Loucy (cell line): ENCODE results near the gene ACVRL1.

Experiments used
- H2AFZ ChIP-seq: fragments of 200-600 bp; sonication (generic); 2 replicates; pipeline ENCODE4 v1.6.0; 2016; ENCODE audit warnings: antibody characterized with exemption, mild to moderate bottlenecking, low read length, moderate library complexity
- H3F3A ChIP-seq: fragments of 200-600 bp; 2 replicates; pipeline ENCODE4 v1.6.0; 2016; ENCODE audit warnings: antibody characterized with exemption, low read depth, mild to moderate bottlenecking
- H3K27me3 ChIP-seq: fragments of 200-600 bp; sonication (generic); 2 replicates; pipeline ENCODE4 v1.6.1; 2014; ENCODE audit warnings: low read length, mild to moderate bottlenecking; ENCODE audit not compliant: insufficient read depth, poor library complexity, severe bottlenecking
- H3K36me3 ChIP-seq: fragments of 200-600 bp; sonication (generic); 2 replicates; pipeline ENCODE4 v1.6.1; 2016; ENCODE audit warnings: low read length; ENCODE audit not compliant: insufficient read depth
- H3K4me1 ChIP-seq: fragments of 200-600 bp; sonication (generic); 2 replicates; pipeline ENCODE4 v1.5.1; 2014; ENCODE audit warnings: low read length, mild to moderate bottlenecking; ENCODE audit not compliant: insufficient read depth, poor library complexity, severe bottlenecking
- H3K4me2 ChIP-seq: fragments of 200-600 bp; sonication (generic); 2 replicates; pipeline ENCODE4 v1.6.0; 2014; ENCODE audit warnings: antibody characterized with exemption, low read length, low read depth, mild to moderate bottlenecking; ENCODE audit not compliant: poor library complexity, severe bottlenecking
- H3K4me3 ChIP-seq: fragments of 200-600 bp; sonication (generic); 2 replicates; pipeline ENCODE4 v1.5.1; 2014; ENCODE audit warnings: low read length, mild to moderate bottlenecking, mixed read lengths; ENCODE audit not compliant: poor library complexity, severe bottlenecking
- H3K79me2 ChIP-seq: fragments of 200-600 bp; sonication (generic); 2 replicates; pipeline ENCODE4 v1.6.1; 2014; ENCODE audit warnings: low read length; ENCODE audit not compliant: insufficient read depth
- H3K9ac ChIP-seq: fragments of 200-600 bp; sonication (generic); 2 replicates; pipeline ENCODE4 v1.6.0; 2014; ENCODE audit warnings: mild to moderate bottlenecking, low read depth, low read length, moderate library complexity; ENCODE audit not compliant: poor library complexity, severe bottlenecking
- H3K9me2 ChIP-seq: fragments of 200-600 bp; sonication (generic); replicated peaks from 2 replicates; pipeline ENCODE4 v1.6.1; 2016; ENCODE audit warnings: low read depth, low read length, mixed read lengths
- H3K9me3 ChIP-seq: fragments of 200-600 bp; sonication (generic); 2 replicates; pipeline ENCODE4 v1.6.1; 2014; ENCODE audit warnings: mild to moderate bottlenecking, antibody characterized with exemption, low read length, low read depth; ENCODE audit not compliant: insufficient read depth
- H4K20me1 ChIP-seq: fragments of 200-600 bp; sonication (generic); 2 replicates; pipeline ENCODE4 v1.6.0; 2014; ENCODE audit warnings: antibody characterized with exemption, low read length, mild to moderate bottlenecking; ENCODE audit not compliant: insufficient read depth, poor library complexity, severe bottlenecking
- CTCF ChIP-seq: fragments of 200-600 bp; sonication (generic); conservative IDR thresholded peaks from 2 replicates; pipeline ENCODE4 v1.5.1; 2014; ENCODE audit warnings: mild to moderate bottlenecking, antibody characterized with exemption, low read length
- EZH2phosphoT487 ChIP-seq: fragments of 200-600 bp; IDR thresholded peaks from 2 replicates; pipeline ENCODE4 v1.6.1; 2018; ENCODE audit warnings: antibody characterized with exemption, mild to moderate bottlenecking, moderate library complexity, borderline replicate concordance

ACVRL1 gene

GRCh38 chr12:51897181-51897580, 10.1 kb upstream of the ACVRL1 start:
- Histone ChIP-seq H3K4me1 (peaks cover 11% of the 10 kb centered on the region), H3K9ac (no peak overlapping the region), H3K4me2 (no peak overlapping the region), H3F3A (no peaks in the 10 kb centered on the region), H3K9me2 (no peaks in the 10 kb centered on the region), H3K4me3 (no peak overlapping the region), H3K79me2 (no peaks in the 10 kb centered on the region), H2AFZ (no peak overlapping the region), H4K20me1 (no peaks in the 10 kb centered on the region), H3K27me3 (no peaks in the 10 kb centered on the region), H3K9me3 (no peaks in the 10 kb centered on the region), H3K36me3 (no peaks in the 10 kb centered on the region)
- no peak for TF ChIP-seq EZH2phosphoT487
- no peak for TF ChIP-seq CTCF

GRCh38 chr12:51898506-51898905, 8.8 kb upstream of the ACVRL1 start:
- H3K27me3 ChIP-seq: no peaks in the 10 kb centered on the region
- no peaks in the 10 kb centered on the region for H3K79me2 ChIP-seq
- H3K4me2 ChIP-seq: no peak overlapping the region
- H3K4me3 ChIP-seq: no peak overlapping the region
- H4K20me1 ChIP-seq: no peaks in the 10 kb centered on the region
- H3K36me3 ChIP-seq: no peaks in the 10 kb centered on the region
- H3K9ac ChIP-seq: no peak overlapping the region
- H3K4me1 ChIP-seq: peaks cover 11% of the 10 kb centered on the region
- no peaks in the 10 kb centered on the region for H3K9me3 ChIP-seq
- TF ChIP-seq EZH2phosphoT487 (no peak), CTCF (no peak)
- no peak overlapping the region for H2AFZ ChIP-seq
- H3K9me2 ChIP-seq: no peaks in the 10 kb centered on the region
- no peaks in the 10 kb centered on the region for H3F3A ChIP-seq

GRCh38 chr12:51898937-51899336, 8.4 kb upstream of the ACVRL1 start:
- Histone ChIP-seq H3K9ac (no peak overlapping the region), H3K9me3 (no peaks in the 10 kb centered on the region), H3F3A (no peaks in the 10 kb centered on the region), H3K4me2 (no peak overlapping the region), H3K36me3 (no peaks in the 10 kb centered on the region), H2AFZ (no peak overlapping the region), H3K79me2 (no peaks in the 10 kb centered on the region), H4K20me1 (no peaks in the 10 kb centered on the region), H3K27me3 (no peaks in the 10 kb centered on the region), H3K4me3 (no peak overlapping the region), H3K4me1 (peaks cover 11% of the 10 kb centered on the region), H3K9me2 (no peaks in the 10 kb centered on the region)
- TF ChIP-seq CTCF: no peak
- TF ChIP-seq EZH2phosphoT487: no peak
